Endothelial cell of umbilical vein (primary cell): ENCODE results near the gene TFDP2. TPM values are rescaled to one million over a fixed set of nuclear protein-coding genes. Genes with fewer than 3 reads are reported as not detected.

ENCODE experiments used
- BruUV-seq: library from RNA; stranded (reverse); fragments of 400-500 nt; replicated peaks from 2 replicates; lab custom pipeline; 2021; lab: Mats Ljungman, UMichigan
- CTCF ChIA-PET: fragments of 300-600, 350-600 bp; sonication (Branson Sonifier 250); formaldehyde crosslinking; loops from one replicate; lab custom pipeline; 2021; ENCODE audit warnings: antibody characterized with exemption, inconsistent platforms; lab: Charles Lee
- POLR2A ChIA-PET: fragments of 300-600, 350-600 bp; sonication (Branson Sonifier 250); formaldehyde crosslinking; loops from one replicate; lab custom pipeline; 2021; ENCODE audit warnings: antibody characterized with exemption, inconsistent platforms; lab: Charles Lee
- DNase-seq: peaks from one replicate; pipeline ENCODE4 v3.0.0-alpha.2; 2011; ENCODE audit warnings: low read depth, low spot score
- FAIRE-seq: peaks from 2 replicates; lab custom pipeline; 2011; peaks lifted over from hg19 to GRCh38; lab: Jason Lieb, UNC
- H2AFZ ChIP-seq: 2 replicates; pipeline ENCODE4 v1.6.0; 2012; ENCODE audit warnings: low read depth, low read length, control low read depth, inconsistent platforms
- H3K27ac ChIP-seq: 2 replicates; pipeline ENCODE4 v1.5.1; 2011; ENCODE audit warnings: low read depth, mild to moderate bottlenecking, control low read depth, low read length, moderate library complexity; ENCODE audit not compliant: insufficient read depth
- H3K27me3 ChIP-seq, 2 experiments: 2 replicates each; pipeline versions ENCODE4 v1.6.0 to v1.6.1; 2011; ENCODE audit warnings: low read length in 2 of 2, mixed read lengths in 1 of 2; ENCODE audit not compliant: control insufficient read depth in 2 of 2, insufficient read depth in 2 of 2
- H3K36me3 ChIP-seq, 2 experiments: 2 replicates in 1 of 2; 3 replicates in 1 of 2; pipeline ENCODE4 v1.5.1; 2011; ENCODE audit warnings: low read length in 2 of 2, mild to moderate bottlenecking in 1 of 2, moderate library complexity in 1 of 2; ENCODE audit not compliant: control insufficient read depth in 2 of 2, insufficient read depth in 2 of 2; ENCODE audit errors: extremely low read depth in 1 of 2
- H3K4me1 ChIP-seq: 3 replicates; pipeline ENCODE4 v1.5.1; 2011; ENCODE audit warnings: mild to moderate bottlenecking, low read length; ENCODE audit not compliant: control insufficient read depth, insufficient read depth; ENCODE audit errors: extremely low read depth
- H3K4me2 ChIP-seq: 2 replicates; pipeline ENCODE4 v1.6.1; 2011; ENCODE audit warnings: low read length, control low read depth, mixed read lengths; ENCODE audit not compliant: insufficient read depth
- H3K4me3 ChIP-seq, 3 experiments: fragments of 200-600 bp in 1 of 3; sonication (generic), shearing (Covaris generic) in 1 of 3; replicated peaks in 1 of 3; 2 replicates each; pipeline ENCODE4 v1.5.1; 2011 to 2016; ENCODE audit warnings: control low read depth in 3 of 3, low read length in 3 of 3, mild to moderate bottlenecking in 2 of 3, inconsistent platforms in 1 of 3, low read depth in 1 of 3, moderate library complexity in 1 of 3; ENCODE audit not compliant: insufficient read depth in 1 of 3
- H3K79me2 ChIP-seq: 2 replicates; pipeline ENCODE4 v1.6.0; 2012; ENCODE audit warnings: low read length, inconsistent platforms; ENCODE audit not compliant: control insufficient read depth, insufficient read depth
- H3K9ac ChIP-seq: replicated peaks from 2 replicates; pipeline ENCODE3; 2011; ENCODE audit warnings: low read length, control low read depth; ENCODE audit not compliant: insufficient read depth; ENCODE audit errors: extremely low read depth
- H3K9me1 ChIP-seq: replicated peaks from 3 replicates; pipeline ENCODE4 v1.6.0; 2011; ENCODE audit warnings: mild to moderate bottlenecking, low read length; ENCODE audit not compliant: control insufficient read depth, insufficient read depth; ENCODE audit errors: extremely low read depth
- H3K9me3 ChIP-seq: replicated peaks from 2 replicates; pipeline ENCODE4 v1.5.1; 2012; ENCODE audit warnings: low read length, inconsistent platforms; ENCODE audit not compliant: control insufficient read depth, insufficient read depth
- H4K20me1 ChIP-seq: replicated peaks from 2 replicates; pipeline ENCODE3; 2011; ENCODE audit warnings: mild to moderate bottlenecking, low read length; ENCODE audit not compliant: control insufficient read depth, insufficient read depth; ENCODE audit errors: extremely low read depth
- EZH2 ChIP-seq: IDR thresholded peaks from 2 replicates; pipeline ENCODE4 v1.6.1; 2012; ENCODE audit warnings: borderline replicate concordance, low read depth, mild to moderate bottlenecking, moderate library complexity, low read length, inconsistent platforms; ENCODE audit not compliant: severe bottlenecking
- FOS ChIP-seq: IDR thresholded peaks from 2 replicates; pipeline ENCODE4 v1.6.1; 2011; ENCODE audit warnings: mild to moderate bottlenecking, low read length, moderate library complexity, borderline replicate concordance; ENCODE audit not compliant: insufficient read depth
- GATA2 ChIP-seq: IDR thresholded peaks from 2 replicates; pipeline ENCODE4 v1.7.0; 2011; ENCODE audit warnings: low read depth, mild to moderate bottlenecking, moderate library complexity, mixed read lengths, low read length; ENCODE audit not compliant: insufficient read length, insufficient read depth
- JUN ChIP-seq: IDR thresholded peaks from 2 replicates; pipeline ENCODE4 v1.6.1; 2011; ENCODE audit warnings: borderline replicate concordance, low read depth; ENCODE audit not compliant: insufficient read length, insufficient read depth
- MYC ChIP-seq: IDR thresholded peaks from one replicate; pipeline ENCODE4 v1.6.1; 2011; ENCODE audit warnings: mild to moderate bottlenecking, low read depth, low read length
- POLR2A ChIP-seq: IDR thresholded peaks from 2 replicates; pipeline ENCODE4 v1.6.1; 2012; ENCODE audit warnings: low read depth, mild to moderate bottlenecking, control low read depth, low read length
- POLR2AphosphoS5 ChIP-seq: IDR thresholded peaks from 2 replicates; pipeline ENCODE4 v1.6.1; 2012; ENCODE audit warnings: low read depth, mild to moderate bottlenecking, control low read depth, low read length, moderate library complexity; ENCODE audit not compliant: insufficient read depth
- dilution Hi-C: fragments of 300-500 bp; cut with MboI; formaldehyde crosslinking; loops from one replicate; pipeline ENCODE4 v1.15.0; 2019; ENCODE audit warnings: low sequenced_read_pairs; ENCODE audit not compliant: extremely low pct_ligation_motif_present
- intact Hi-C: fragments of 100-400 bp; cut with micrococcal nuclease; formaldehyde crosslinking; loops from one replicate; pipeline ENCODE4 v1.10.0; 2022
- polyA plus RNA-seq, 4 experiments: library from polyadenylated mRNA; depleted of rRNA in 3 of 4; stranded (reverse) in 3 of 4; unstranded in 1 of 4; fragments of >200 nt; gene quantifications; 2 replicates each; pipeline versions ENCODE4 v1.2.1 to v1.2.3, GENCODE V29; 2011 to 2012; ENCODE audit warnings: missing spikeins in 1 of 4
- total RNA-seq: library from RNA; stranded (reverse); gene quantifications from 2 replicates; pipeline ENCODE4 v1.2.3, GENCODE V29; 2021
- TF ChIP-seq, protein P1 (sequence below): IDR thresholded peaks from 2 replicates; pipeline ENCODE4 v1.6.1; 2011; ENCODE audit not compliant: insufficient read depth, insufficient read length
- TF ChIP-seq, protein P2 (sequence below), 2 donors: IDR thresholded peaks; 1 replicate in 1 of 2; 2 replicates in 1 of 2; pipeline ENCODE4 v1.5.1; 2011; ENCODE audit warnings: low read length in 2 of 2, mild to moderate bottlenecking in 2 of 2, moderate library complexity in 2 of 2, control low read depth in 1 of 2, inconsistent platforms in 1 of 2, low read depth in 1 of 2; ENCODE audit not compliant: insufficient read depth in 1 of 2; ENCODE audit errors: extremely low read depth in 1 of 2

The TFDP2 gene
- total and polyA plus RNA-seq, 2 donors (not counting 3 experiments of a cell fraction or from before 2014, with no cell fraction given) = 8.5 to 21.5 TPM

DNA sequence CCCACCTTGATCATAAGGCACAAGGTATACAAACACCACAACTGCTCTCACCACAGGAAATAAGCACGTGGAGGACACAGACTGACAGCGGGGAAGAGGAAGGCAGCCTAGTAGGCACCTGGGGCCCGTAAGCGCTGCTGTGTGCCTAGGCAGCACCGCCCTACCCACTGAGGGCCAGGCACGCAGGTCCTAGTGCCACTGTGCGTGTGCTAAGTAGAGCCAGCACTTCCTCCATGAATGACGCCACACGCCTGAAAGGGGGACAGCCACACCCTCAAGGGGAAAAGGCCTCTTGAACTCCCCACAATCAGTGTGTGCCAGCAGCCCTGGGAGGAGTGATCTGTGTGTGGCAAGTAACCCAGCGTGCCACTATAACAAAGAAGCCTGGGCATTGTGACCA lies 199.9 kb downstream of the TFDP2 start:
- no peak overlapping the region for H3K27ac ChIP-seq
- intact Hi-C loops = no loop called here
- H3K4me1 ChIP-seq = no peaks in the 10 kb centered on the region
- H4K20me1 ChIP-seq = no peaks in the 10 kb centered on the region
- peaks cover 7 to 15% of the 10 kb centered on the region in 2 experiments for H3K27me3 ChIP-seq
- no peak overlapping the region for H2AFZ ChIP-seq
- H3K9me3 ChIP-seq = no peaks in the 10 kb centered on the region
- FAIRE-seq (no peak), DNase-seq (no peak)
- no peaks in the 10 kb centered on the region for H3K9me1 ChIP-seq
- dilution Hi-C loops = no loop called here
- no peaks in the 10 kb centered on the region for H3K36me3 ChIP-seq
- CTCF ChIA-PET = interaction anchor here (1.1 kb wide), 1 partner anchor 9 kb away, joined by 3 read pairs; no protein-coding TSS in a partner anchor
- no peaks in the 10 kb centered on the region for H3K79me2 ChIP-seq
- TF ChIP-seq MYC (no peak), JUN (no peak), POLR2A (no peak), EZH2 (no peak), POLR2AphosphoS5 (no peak), GATA2 (no peak), FOS (no peak)
- TF ChIP-seq, protein P1, sequence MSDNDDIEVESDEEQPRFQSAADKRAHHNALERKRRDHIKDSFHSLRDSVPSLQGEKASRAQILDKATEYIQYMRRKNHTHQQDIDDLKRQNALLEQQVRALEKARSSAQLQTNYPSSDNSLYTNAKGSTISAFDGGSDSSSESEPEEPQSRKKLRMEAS = no peak
- TF ChIP-seq, protein P2, sequence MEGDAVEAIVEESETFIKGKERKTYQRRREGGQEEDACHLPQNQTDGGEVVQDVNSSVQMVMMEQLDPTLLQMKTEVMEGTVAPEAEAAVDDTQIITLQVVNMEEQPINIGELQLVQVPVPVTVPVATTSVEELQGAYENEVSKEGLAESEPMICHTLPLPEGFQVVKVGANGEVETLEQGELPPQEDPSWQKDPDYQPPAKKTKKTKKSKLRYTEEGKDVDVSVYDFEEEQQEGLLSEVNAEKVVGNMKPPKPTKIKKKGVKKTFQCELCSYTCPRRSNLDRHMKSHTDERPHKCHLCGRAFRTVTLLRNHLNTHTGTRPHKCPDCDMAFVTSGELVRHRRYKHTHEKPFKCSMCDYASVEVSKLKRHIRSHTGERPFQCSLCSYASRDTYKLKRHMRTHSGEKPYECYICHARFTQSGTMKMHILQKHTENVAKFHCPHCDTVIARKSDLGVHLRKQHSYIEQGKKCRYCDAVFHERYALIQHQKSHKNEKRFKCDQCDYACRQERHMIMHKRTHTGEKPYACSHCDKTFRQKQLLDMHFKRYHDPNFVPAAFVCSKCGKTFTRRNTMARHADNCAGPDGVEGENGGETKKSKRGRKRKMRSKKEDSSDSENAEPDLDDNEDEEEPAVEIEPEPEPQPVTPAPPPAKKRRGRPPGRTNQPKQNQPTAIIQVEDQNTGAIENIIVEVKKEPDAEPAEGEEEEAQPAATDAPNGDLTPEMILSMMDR (IDR thresholded peaks at IDR 0.05; ENCODE audit: extremely low read depth in 1 of 2, insufficient read depth in 1 of 2, low read depth in 1 of 2, low read length in 2 of 2) = no peak
- POLR2A ChIA-PET = no interaction called here
- H3K9ac ChIP-seq = no peak overlapping the region
- no peak overlapping the region for H3K4me3 ChIP-seq
- no TSS peak for BruUV-seq
- no peak overlapping the region for H3K4me2 ChIP-seq
